ENCODE measurements around the gene CDKN1C. TPM values are rescaled to one million over a fixed set of nuclear protein-coding genes. Genes with fewer than 3 reads are reported as not detected.

CDKN1C gene
- polyA plus RNA-seq, 1 experiment, result 2.1 TPM

DNA sequence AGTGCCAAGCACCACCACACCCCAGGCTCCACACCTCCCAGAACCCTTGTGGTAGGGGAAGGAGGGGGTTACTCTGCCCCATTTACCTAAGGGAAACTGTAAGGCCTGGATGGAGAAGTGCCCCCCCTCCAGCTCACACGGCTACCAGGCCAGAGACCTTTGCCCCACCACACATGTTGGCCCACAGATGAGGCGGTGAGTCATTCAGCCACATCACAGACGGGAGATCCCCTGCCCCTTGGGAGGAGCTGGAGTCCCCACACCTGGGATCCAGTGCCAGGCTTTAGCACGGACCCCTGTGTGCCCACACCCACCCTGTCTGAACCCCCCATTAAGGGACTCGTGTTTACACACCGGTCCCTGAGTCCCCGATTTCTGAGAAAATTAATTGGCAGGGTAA, 24.9 kb downstream of the CDKN1C start:
- no peak for DNase-seq (ENCODE audit: low read depth)
- Histone ChIP-seq H3K27me3 (ENCODE audit: control insufficient read depth, insufficient read depth, low read length) (peaks cover 9% of the 10 kb centered on the region), H3K4me3 (ENCODE audit: low read depth, low read length) (no peak overlapping the region), H3K36me3 (ENCODE audit: control insufficient read depth, insufficient read depth, low read length) (no peaks in the 10 kb centered on the region)
- ChIA-PET CTCF (interaction anchor here (0.5 to 1.1 kb wide), 3 partner anchors 21 to 31 kb away, joined by 3 to 4 read pairs (median 4); no protein-coding TSS in a partner anchor), POLR2A (no interaction called here)
- TF ChIP-seq CTCF (IDR thresholded peaks at IDR 0.05; ENCODE audit: insufficient read depth, low read depth, low read length), result no peak

DNA sequence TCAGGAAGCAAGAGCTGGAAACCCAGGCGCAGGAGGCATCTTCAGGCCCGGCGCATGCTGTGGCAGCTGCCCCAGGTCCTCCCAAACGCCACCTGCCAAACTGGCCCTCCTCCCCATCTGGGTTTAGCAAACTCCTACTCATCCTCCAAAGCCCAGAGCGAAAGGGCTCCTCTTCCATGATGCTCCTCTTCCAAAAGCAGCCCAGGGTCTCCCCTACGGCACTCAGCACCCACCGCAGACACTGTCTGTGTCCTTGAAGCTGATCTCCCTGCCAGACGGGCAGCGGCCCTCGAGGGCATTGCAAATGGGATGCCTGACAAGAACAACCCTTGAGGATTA, 25.9 kb downstream of the CDKN1C start:
- TF ChIP-seq CTCF (IDR thresholded peaks at IDR 0.05; ENCODE audit: insufficient read depth, low read depth, low read length), result no peak
- Histone ChIP-seq H3K36me3 (ENCODE audit: control insufficient read depth, insufficient read depth, low read length) (no peaks in the 10 kb centered on the region), H3K27me3 (ENCODE audit: control insufficient read depth, insufficient read depth, low read length) (peaks cover 9% of the 10 kb centered on the region), H3K4me3 (ENCODE audit: low read depth, low read length) (no peak overlapping the region)
- no peak for DNase-seq (ENCODE audit: low read depth)
- ChIA-PET POLR2A (no interaction called here), CTCF (no interaction called here)

DNA sequence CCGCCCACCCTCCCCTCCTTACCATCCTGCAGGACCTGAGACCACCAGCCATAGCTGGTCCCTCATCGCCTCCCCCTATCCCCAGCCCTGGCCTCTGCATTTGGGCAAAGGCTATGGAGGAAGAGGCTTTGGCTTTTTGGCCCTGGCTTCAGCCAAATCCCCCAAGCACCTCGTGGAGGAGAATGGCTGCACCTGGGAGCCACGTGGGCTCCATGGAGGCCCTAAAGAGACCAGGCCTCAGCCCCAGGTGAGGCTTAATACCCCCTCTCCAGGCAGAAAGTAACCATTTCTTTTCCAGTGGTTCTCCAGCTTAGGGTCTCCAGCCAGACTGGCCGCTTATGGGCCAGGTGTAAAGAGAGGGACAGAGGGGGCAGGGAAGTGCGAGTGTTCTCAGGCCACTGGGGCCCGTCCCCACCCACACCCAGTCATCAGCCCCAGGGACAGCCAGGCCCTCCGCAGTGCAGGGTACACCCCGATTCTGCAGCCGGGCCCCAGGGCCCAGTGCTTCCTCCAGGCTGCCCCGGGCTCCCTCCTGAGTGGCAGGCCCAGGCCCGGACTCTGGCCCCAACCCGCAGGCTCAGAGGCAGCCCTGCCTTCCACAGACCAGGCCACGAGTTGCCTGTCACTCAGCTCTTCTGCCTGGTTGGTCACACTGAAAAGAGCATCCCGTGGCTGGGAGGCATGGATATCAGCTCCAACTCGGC, 26.4 kb downstream of the CDKN1C start:
- TF ChIP-seq CTCF (IDR thresholded peaks at IDR 0.05; ENCODE audit: insufficient read depth, low read depth, low read length), result no peak
- ChIA-PET POLR2A (interaction anchor here (0.7 kb wide), 1 partner anchor 33 kb away, joined by 3 read pairs; no protein-coding TSS in a partner anchor), CTCF (interaction anchor here (0.5 kb wide), 1 partner anchor 18 kb away, joined by 3 read pairs; no protein-coding TSS in a partner anchor)
- Histone ChIP-seq H3K36me3 (ENCODE audit: control insufficient read depth, insufficient read depth, low read length) (no peaks in the 10 kb centered on the region), H3K4me3 (ENCODE audit: low read depth, low read length) (no peak overlapping the region), H3K27me3 (ENCODE audit: control insufficient read depth, insufficient read depth, low read length) (peaks cover 9% of the 10 kb centered on the region)
- DNase-seq (ENCODE audit: low read depth), result no peak

- Histone ChIP-seq H3K27me3 (ENCODE audit: control insufficient read depth, insufficient read depth, low read length) (peaks cover 4% of the 10 kb centered on the region), H3K36me3 (ENCODE audit: control insufficient read depth, insufficient read depth, low read length) (no peaks in the 10 kb centered on the region), H3K4me3 (ENCODE audit: low read depth, low read length) (no peak overlapping the region)
- no peak for DNase-seq (ENCODE audit: low read depth)
- ChIA-PET CTCF (no interaction called here), POLR2A (no interaction called here)
- no peak for TF ChIP-seq CTCF (IDR thresholded peaks at IDR 0.05; ENCODE audit: insufficient read depth, low read depth, low read length)
These were observed 27.7 kb downstream of the CDKN1C start for GRCh38 chr11:2857918-2858317.

DNA sequence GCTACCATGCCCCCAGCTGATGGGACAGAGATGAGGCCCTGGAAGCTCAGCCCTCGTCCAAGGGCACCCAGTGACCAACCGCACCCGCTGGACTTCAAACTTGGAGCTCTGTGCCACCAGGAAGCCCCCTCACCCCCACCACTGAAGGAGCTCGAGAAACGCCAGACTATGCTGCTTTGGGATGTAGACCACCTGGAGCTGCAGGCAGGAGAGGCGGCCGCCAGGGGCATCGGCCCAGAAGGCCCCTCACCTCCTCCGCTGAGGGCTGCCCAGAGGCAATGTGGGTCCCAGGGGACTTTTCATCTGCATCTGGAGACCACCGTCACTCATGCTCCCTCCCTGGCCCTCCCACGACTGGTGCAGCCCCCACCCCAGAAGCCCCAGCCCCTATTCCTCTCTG, 28.3 kb downstream of the CDKN1C start:
- DNase-seq (ENCODE audit: low read depth), result no peak
- POLR2A ChIA-PET, result no interaction called here
- H3K27me3 ChIP-seq (ENCODE audit: control insufficient read depth, insufficient read depth, low read length), result peaks cover 4% of the 10 kb centered on the region
- CTCF ChIA-PET, result interaction anchor here (0.6 kb wide), 1 partner anchor 302 kb away, joined by 3 read pairs; no protein-coding TSS in a partner anchor
- no peak overlapping the region for H3K4me3 ChIP-seq (ENCODE audit: low read depth, low read length)
- H3K36me3 ChIP-seq (ENCODE audit: control insufficient read depth, insufficient read depth, low read length), result no peaks in the 10 kb centered on the region
- no peak for TF ChIP-seq CTCF (IDR thresholded peaks at IDR 0.05; ENCODE audit: insufficient read depth, low read depth, low read length)
